ENCODE data around the gene CSTB.

CSTB gene

DNA sequence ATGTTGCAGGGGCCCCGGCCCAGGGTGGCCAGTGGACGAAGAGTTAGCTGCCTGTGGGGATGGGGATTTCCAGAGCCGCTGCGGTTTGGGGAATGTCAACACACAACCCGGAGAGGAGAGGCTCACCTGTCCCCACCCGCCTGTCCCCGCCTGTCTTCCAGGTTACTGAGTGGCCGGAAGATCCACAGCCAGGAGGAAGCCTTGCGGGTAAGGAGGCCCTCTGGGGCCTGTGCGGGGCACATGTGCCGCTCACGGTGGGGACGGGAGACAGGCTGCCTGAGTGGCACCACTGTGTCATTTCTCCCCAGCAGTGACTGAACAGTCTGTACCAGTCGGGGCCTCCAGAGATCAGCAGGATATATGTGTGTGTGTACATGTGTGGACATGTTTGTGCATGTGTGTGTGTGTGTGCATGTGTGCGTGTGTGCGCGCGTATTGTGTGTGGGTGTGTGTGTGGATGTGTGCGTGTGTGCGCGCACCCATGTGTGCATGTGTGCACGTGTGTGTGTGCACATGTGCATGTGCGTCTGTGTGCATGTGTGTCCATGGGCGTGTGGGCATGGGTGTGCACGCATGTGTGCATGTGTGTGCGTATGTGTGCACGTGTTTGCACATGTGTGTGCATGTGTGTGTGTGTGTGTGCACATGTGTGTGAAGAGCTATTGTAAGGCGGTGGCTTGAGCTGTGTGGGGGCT is 25.6 kb downstream of the CSTB start:
- DNase-seq (ENCODE audit: low read depth in 2 of 2), result no peak

DNA sequence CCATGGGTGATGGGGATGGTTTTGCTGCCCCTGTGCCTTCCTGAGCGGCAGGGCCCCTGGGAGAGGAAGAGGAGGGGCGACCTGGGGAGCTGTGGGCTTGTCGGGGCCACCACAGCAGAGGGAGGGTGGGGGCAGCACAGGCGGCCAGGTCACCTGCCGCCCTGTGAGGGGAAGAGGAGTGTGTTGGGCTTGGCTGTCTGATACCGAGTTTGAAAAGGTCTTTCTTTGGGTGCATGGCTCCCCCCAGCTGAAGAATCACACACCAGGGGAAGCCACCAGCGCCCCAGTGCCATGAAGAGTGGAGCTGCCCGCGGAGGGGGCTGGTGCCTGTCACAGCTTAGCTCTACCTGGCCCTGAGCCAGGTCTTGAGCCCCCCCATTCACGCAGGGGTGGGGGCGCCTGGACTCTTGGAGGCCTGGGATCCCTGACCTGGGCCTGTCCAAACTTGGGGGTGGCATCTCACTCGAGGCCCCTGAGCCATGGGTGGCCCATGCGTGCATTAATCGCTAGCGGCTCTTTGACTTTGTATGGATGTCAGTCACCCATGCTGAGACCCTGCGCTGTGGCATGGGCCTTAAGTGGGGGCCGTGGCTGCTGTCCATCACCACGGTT is 26.4 kb downstream of the CSTB start:
- no peak for DNase-seq (ENCODE audit: low read depth in 2 of 2)

DNA sequence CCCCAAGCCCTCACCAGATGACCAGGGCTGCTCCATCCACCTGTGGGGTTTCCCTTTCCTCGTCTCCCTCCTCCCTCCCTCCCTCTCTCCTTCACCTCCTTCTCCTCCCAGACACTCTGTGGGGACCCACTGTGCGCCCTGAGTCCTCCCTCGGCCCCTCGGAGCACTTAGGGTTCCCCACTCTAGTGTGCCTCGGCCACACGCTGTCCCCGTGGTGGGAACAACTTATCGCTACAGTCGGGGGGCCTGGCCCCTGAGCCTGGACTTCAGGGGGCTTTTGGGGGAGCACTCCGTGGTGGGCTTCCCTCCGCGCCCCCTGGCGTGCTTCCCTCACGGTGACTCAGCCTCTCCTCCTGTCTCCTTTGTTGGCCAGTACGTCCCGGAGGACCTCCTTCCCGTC is 27.5 kb downstream of the CSTB start:
- no peak for DNase-seq (ENCODE audit: low read depth in 2 of 2)

DNA sequence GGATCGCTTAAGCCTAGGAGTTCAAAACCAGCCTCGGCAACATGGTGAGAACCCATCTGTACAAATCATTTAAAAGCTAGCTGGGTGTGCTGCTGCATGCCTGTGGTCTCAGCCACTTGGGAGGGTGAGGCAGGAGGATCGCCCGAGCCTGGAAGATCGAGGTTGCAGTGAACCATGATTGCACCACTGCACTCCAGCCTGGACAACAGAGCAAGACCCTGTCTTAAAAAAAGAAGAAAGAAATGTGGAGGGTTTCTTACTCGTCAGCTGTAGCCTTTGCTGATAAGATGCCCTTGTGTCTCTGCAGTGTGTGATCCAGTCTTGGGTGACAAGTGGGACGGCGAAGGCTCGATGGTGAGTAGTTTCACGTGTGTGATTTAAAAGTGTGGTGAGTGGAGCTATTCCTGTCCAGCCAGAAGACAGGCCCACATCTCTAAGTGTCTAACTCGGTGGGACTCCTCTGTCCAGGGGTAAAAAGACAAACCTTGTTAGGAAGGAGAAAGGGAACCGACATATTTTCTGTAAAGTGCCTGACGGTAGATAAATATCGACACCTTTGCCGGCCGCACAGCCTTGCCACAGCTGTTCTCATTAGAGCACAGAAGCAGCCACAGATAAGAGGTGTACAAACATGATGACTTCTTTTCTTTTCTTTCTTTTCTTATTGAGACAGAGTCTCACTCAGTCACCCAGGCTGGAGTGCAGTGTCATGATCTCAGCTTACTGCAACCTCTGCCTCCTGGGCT is 30.2 kb downstream of the CSTB start:
- DNase-seq (ENCODE audit: low read depth in 2 of 2), result no peak

DNA sequence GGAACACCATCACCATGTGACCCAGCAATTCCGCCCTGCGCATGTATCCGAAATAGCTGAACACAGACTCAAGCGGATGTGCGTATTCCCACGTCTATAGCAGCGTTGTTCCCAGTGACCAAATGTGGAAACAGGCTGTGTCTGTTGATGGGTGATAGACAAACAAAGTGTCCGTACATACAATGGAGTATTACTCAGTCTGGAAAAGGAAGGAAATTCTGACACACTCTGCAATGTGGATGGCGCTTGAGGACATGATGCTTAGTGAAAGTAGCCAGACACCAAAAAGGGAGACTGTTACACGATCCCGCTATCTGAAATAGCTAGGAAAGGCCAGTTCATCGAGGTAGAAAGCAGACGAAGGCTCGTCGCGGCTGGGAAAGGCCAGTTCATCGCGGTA is 31.4 kb downstream of the CSTB start:
- DNase-seq (ENCODE audit: low read depth in 2 of 2), result no peak

DNA sequence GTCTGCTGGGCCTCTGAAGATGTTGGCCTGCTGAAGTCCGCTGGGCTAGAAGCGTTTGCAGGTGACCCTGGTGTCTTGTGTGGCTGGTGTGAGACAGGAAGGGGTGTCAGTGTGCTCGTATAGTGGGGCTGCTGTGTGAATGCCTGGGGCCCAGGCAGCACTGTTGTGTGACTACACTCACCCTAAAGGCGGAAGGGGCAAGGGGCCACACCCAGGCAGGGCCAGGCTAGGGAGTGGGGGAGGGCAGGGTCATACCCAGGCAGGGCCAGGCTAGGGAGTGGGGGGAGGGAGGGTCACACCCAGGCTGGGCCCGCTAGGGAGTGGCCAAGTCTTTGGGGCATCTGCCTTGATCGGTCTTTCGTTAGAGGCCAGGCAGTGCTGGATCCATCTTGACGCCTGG is 32.2 kb downstream of the CSTB start:
- DNase-seq (ENCODE audit: low read depth in 2 of 2), result no peak

DNA sequence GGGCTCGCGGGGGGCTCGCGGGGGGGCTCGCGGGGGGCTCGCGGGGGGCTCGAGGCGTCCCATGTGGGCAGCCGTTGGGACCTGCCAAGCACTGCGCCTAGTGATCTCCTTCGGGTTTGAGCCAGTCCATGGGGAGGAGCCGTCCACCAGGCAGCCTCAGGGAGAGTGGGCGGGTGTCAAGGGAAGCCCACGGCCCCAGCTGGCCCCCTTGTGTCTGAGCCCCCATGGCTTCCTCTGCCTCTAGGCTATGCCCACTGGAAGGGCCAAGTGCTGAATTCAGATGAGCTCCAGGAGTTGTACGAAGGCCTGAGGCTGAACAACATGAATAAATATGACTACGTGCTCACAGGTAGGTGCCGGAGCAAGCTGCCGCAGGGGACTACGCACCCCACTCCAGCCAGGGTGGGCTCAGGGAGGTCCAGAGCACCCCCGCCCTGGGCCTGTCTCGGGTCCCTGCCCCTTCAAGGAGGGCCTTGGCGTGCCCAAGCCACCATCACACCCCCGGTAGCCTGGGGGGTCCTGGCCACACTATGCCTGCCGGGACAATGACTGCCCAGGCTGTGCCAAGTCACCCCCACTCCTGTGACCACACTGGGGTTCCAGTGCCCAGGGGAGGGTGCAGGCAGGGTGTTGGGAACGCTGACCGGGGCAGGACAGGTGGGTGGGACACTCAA is 34.5 kb downstream of the CSTB start:
- no peak for DNase-seq (ENCODE audit: low read depth in 2 of 2)

DNA sequence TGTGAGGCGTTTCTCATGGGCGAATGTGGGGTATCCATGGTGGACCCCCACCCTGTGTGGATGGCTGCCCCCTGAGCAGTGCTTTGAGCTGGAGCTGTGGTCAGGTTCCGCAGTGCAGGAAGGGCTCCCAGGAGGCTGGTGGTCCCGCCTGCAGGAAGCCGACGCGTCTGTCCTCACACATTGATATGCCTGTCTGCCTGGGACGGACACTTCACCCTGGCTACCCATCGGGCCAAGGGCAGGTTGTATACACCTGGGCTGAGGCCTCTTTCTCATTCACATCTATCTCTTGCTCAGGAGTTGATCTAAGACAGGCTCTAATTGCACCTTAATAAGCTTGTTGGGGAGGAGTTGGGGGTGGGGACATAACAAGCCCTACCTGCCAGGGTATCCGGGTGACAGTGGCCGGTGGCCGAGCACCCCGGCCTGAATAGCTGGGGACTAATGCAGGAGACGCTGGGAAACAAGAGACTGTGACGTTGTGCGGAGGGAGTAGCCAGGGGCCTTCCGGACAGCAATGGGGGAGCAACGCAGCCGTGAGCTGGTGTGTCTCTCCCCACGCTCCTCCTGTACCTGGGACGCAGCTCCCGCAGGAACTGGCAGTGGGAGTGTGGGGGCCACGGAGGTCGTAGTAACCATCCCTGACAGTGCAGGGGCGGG is 35.5 kb downstream of the CSTB start:
- no peak for DNase-seq (ENCODE audit: low read depth in 2 of 2)

DNA sequence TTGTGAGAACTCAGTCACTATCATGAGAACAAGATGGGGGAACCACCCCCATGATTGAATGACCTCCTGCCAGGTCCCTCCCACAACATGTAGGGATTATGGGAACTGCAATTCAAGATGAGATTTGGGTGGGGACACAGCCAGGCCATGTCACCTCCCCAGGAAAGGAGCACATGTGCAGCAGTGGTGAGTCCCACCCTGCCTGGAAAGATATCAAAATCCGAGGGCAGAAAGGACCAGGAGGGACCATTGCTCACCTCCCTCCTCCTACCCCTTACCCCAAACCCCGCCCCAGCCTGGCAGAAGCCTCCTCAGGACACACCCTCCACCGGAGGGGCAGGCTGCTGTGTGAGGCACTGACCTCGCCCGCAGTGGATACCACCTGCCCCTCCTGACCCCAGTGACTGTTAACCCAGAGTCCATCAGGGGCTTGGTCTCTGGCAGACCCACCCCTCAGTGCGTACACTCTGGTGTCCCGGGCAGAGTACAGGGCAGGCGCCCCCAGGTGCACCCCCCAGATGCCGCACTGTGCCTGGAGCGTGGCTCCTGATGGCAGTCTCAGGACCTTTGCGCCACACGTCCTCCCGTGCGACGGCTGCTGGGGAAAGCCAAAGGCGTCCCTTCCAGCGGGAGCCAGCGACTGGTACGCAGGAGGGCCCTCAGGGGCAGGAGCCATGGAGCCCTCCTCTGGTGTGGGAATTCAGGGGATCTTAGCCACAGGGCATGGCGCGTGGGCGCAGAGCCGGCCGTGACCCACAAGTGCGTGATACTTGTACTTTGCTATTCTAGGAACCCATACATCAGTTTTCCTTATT is 36.3 kb downstream of the CSTB start:
- no peak for DNase-seq (ENCODE audit: low read depth in 2 of 2)

DNA sequence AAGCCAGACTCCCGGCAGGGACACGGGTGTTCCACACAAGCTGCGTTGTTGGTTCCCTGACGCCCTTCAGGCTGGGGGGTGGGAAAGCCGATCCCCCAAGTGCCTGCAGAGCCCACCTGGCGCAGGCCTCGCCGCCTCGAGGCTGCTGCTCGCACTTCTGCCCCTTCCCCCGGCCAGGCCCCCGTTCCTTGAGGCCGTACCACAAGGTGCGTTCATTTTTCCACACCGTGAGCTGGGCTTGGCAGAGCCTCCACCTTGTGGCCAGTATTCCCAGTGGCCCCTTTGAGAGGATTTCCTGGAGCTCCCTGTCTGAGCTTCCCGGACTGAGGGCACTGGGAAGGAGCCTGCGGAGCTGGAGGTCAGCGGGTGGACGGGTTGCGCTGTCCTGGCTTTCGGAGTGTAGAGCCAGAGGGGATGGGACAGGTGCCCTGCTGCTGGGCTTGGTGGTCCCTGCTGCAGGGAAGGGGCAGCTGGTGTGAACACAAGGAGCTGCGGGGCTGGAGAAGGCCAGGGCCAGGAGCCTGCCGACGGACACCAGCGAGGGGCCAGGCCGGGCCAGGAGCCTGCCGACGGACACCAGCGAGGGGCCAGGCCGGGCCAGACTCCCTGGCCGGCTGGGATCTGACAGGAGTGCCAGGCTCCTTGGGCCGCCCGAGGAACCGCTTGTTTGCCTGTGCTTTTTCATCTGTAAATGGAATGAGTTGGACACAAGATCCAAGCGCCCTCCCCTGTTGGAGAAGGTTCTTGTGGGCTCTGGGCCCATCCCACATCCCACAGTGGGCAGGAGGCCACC is 38.8 kb downstream of the CSTB start:
- no peak for DNase-seq (ENCODE audit: low read depth in 2 of 2)

DNA sequence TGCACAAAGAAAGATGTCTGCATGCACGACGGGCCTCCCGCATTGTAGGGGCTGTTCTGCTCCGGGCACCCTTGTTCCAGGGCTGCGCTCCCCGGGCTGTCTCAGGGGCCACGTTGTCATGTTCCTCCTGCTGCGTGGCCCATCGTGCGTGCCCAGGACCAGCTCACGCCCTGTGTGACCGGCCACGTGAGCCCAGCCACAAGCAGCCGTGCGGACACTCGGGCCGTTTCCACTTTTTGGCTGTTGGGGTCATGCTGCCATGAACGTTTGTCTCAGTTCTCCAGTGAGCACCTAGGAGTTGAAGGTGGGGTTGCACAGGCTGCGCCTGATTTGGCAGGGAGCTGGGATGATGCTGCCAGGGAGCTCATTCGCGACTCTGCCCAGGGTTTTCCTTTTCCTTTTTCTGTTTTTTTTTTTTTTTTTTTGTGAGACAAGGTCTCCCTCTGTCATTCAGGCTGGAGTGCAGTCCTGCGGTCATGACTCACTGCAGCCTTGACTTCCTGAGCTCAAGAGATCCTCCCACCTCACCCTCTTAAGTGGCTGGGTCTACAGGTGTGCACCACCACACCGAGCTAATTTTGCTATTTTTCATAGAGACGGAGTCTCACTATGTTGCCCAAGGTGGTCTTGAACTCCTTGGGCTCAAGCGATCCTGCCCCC is 39.8 kb downstream of the CSTB start:
- DNase-seq (ENCODE audit: low read depth in 2 of 2), result no peak

DNA sequence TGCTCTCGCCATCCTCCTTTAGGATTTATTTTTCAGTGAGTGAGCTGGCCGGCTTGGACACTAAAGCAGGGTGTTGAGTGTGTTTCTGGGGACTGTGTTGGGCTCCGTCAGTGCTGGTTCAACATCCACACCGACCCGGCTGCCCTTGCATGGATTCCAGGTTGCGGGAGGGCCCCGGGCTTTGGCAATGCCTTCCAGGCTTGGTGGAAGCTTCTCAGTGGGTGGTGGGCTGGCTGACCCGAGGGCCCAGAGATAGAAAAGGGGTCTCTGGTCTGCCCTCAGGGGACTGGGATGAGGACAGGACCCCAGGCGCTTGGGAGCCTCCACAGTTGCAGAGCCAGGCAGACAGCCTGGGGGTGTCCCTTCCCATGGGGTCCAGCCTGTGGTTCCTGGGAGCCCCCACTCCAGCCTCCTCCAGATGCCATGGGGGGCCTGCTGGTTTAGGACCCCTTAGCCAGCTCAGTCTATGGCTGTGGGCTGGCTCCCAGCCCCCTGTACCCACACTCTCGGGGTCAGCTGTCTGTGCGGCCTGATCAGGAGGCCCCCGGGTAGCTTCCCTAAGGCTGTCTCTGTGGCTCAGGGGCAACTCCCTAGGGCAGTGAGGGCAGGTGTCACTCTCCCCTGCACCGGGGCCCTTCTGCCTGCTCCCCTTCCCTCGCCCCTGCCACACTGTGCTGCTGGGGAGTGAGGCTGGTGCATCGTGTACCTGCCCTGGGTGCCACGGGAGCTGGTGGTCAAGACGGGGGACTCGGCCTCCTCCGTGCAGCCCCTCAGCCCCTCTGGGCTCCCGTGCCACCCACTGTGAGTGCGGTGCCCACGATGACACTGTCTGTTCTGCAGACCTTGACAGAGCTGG is 40.6 kb downstream of the CSTB start:
- no peak for DNase-seq (ENCODE audit: low read depth in 2 of 2)

DNA sequence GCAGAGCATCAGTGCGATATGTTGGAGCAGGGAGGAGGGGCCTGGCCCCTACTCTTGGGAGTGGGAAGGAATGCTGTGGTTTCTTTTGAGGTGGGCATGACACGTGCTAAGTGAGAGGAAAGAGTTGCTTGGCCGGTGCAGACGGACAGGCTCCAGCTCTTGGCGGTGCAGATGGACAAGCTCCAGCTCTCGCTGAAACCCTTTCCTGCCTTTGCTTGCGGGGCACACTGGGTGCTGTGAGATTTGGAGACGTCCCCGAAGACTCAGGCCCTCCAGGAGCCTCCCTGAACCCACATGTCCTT is 41.2 kb downstream of the CSTB start:
- no peak for DNase-seq (ENCODE audit: low read depth in 2 of 2)

DNA sequence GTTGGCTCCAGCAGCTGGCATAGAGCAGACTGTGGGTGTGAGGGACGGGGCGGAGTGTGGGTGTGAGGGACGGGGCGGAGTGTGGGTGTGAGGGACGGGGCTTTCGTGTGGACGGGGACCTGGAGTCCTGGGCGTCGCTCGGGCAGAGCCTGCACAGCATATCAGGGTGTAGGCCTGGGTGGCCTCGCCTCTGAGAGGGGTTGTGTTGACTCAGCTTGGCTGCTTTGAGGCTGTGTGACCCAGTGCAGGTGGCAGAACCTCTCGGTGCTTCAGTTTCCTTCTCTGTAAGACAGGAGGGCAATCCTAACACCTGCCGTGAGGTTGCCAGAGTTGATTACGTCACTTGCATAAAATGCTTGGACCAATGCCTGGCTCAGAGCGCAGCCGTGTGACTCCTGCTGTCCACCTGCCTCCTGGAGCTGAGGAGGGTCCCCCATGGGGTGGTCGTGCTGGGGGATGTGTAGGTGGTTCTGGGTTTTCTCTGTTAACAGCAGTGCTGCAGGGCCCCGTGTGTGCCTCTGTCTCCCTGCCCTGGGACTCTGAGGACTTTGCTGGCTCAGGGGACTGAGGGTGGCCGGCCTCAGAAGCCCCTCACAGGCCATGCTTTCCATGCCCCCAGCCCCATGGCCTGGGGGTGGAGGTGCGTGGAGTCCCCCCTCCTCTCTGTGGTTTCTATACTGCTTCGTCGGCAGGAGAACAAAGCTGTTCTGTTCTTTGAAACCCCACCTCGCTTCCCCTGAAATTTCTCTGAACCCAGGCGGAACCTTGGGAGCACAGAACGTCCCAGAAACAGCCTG is 41.8 kb downstream of the CSTB start:
- DNase-seq (ENCODE audit: low read depth in 2 of 2), result no peak

DNA sequence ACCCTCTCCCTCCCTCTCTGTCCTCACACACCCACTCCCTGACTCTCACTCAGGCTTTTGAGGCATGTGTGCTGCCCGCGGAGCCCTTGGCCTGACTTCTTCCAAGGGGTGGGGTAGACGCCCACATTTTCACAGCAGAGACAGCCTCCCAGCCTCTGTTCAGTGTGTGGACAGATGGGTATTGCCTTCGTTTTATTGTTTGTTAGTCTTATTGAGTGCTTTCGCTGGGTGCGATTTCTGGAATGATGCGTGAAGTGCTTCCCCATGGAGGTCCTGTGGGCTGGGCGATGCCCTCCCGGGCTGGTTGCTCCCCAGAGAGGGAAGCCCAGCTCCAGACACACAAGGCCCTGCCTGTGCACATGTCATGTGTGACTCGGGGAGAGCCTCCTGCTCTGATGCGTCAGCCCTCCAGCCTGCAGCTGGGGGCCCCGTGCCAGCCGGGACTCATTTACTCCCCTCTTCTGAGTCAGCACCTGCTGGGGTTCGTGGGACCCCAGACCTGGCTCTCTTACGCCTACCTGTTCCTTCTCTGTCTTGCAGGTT is 42.5 kb downstream of the CSTB start:
- peak in 1 of 2 donors; percentile 26 for DNase-seq (ENCODE audit: low read depth in 2 of 2)

DNA sequence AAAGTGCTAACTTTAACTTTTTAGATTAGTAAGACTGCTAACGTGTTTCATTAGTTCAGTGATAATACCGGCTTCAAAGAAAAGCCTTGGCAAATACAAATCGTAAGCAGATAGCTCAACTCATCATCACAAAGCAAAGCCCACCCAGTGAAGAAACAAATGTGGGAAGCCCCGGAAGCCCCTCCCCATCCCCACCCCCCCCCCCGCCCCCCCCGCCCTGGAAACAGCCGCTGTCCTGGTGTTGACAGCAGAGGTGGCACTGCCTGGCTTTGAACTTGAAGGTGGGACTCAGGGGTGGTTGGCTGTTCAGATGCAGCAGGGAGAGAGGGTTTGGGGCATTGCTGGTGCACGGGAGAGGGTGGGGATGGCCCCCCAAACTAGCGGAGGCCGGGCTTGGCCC is 43.0 kb downstream of the CSTB start:
- no peak for DNase-seq (ENCODE audit: low read depth in 2 of 2)

DNA sequence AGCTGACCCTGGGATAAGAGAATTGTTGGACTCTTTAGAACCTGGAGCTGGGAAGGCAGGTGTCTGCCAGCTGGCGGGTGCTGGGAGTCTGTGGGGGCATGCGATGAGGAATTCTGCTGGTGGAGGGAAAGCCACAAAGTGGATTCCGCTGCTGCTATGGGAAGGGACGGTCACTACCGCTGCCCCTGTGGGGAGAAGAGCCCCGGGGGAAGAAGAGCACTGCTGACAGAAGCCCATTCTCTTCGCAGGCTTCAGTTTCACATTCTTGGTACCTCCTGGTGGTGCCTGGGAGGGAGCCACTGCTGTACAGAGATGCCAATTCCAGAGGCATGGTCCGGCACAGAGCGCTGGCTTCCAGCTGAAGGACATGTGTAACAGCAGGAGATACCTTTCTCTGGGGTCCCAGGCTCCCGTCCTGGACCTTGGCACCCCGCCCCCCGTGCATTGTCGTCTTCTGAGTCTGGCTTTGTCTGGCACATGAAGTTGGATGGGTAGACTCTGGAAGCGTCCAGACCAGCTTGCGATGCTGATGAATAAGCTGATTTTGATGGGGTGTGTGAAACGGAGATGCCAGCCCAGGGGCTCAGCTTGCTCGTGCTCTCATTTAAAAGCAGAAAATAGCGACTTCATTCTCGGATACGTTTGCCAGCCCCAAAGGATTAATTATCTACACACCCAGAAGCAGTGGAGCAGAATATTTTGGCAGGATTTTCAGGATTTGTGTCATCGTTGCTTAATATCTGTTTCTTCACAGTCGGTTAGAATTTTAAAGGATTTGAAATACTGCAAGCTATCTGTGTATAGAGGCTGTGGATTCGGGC is 44.0 kb downstream of the CSTB start:
- DNase-seq (ENCODE audit: low read depth in 2 of 2), result no peak

All from stimulated activated CD8-positive, alpha-beta memory T cell treated with anti-CD3 and anti-CD28 coated beads, Interleukin-15, amount 100 ng/mL, for 4 hours (primary cell).